Right lobe of liver (tissue), 4 donors: ENCODE measurements around the gene CERS6.

ENCODE experiments used
- CTCF ChIP-seq, 4 donors: fragments of 200-600 bp in 3 of 4; fragments of 450-650 bp in 1 of 4; IDR thresholded peaks; one replicate each; pipeline versions ENCODE4 v1.5.1 to v1.8.0; 2016 to 2022; ENCODE audit warnings: antibody characterized with exemption in 4 of 4, mild to moderate bottlenecking in 2 of 4
- POLR2A ChIP-seq: fragments of 450-650 bp; IDR thresholded peaks from one replicate; pipeline ENCODE4 v1.6.1; 2017; ENCODE audit warnings: antibody characterized with exemption, mild to moderate bottlenecking
- donor health status: DM: no; HTN: no; CAD: no.
- donor health status: DM: no; HTN: no; CAD: no.
- donor health status: DM: no; HTN: yes; CAD: no.

GRCh38 chr2:168482952-168483831, 27.1 kb downstream of the CERS6 start:
- TF ChIP-seq POLR2A (no peak), CTCF (IDR thresholded peaks at IDR 0.05) (no peak)
